HCT116 (cell line): Measurements from ENCODE around the gene PEAK3. TPM values are rescaled to one million over a fixed set of nuclear protein-coding genes. Genes with fewer than 3 reads are reported as not detected.

ENCODE experiments used
- ATAC-seq: fragments of 200-7000 bp; cut with Tn5 transposase; 2 replicates; pipeline ENCODE4 v1.9.1; 2020; ENCODE audit warnings: mild to moderate bottlenecking, moderate library complexity
- BruUV-seq: library from RNA; stranded (reverse); fragments of 400-500 nt; replicated peaks from 2 replicates; lab custom pipeline; 2021; lab: Mats Ljungman, UMichigan
- CTCF ChIA-PET: fragments of 300-600 bp; sonication (Branson Sonifier 250); formaldehyde crosslinking; loops from one replicate; lab custom pipeline; 2021; ENCODE audit warnings: antibody characterized with exemption; lab: Charles Lee
- POLR2A ChIA-PET: fragments of 300-600, 350-600 bp; sonication (Branson Sonifier 250); formaldehyde crosslinking; loops from one replicate; lab custom pipeline; 2021; ENCODE audit warnings: antibody characterized with exemption; lab: Charles Lee
- RAD21 ChIA-PET, 2 experiments: fragments of 300-600 bp; sonication (Branson Sonifier 250); formaldehyde crosslinking; loops; one replicate each; lab custom pipeline; 2023; ENCODE audit warnings: low total read pairs in 2 of 2; ENCODE audit not compliant: uncharacterized antibody in 2 of 2, unreplicated experiment in 2 of 2, low non-redundant PET in 1 of 2; lab: Charles Lee
- DNase-seq: peaks from one replicate; pipeline ENCODE4 v3.0.0-alpha.2; 2010; ENCODE audit warnings: low read depth, low spot score
- H2AFZ ChIP-seq: fragments of 200-600 bp; shearing (Covaris generic), sonication (generic); 2 replicates; pipeline ENCODE4 v1.6.1; 2017; ENCODE audit warnings: low read depth, mixed run types, mixed read lengths, antibody characterized with exemption, low read length; ENCODE audit not compliant: poor library complexity, severe bottlenecking
- H3K27ac ChIP-seq: 2 replicates; pipeline ENCODE4 v1.5.1; 2012; ENCODE audit warnings: low read depth, low read length
- H3K27me3 ChIP-seq: fragments of 200-600 bp; sonication (generic); 2 replicates; pipeline ENCODE4 v1.6.1; 2016; ENCODE audit warnings: mixed run types, low read length, mixed read lengths; ENCODE audit not compliant: insufficient read depth
- H3K36me3 ChIP-seq, 2 experiments: fragments of 200-500 bp in 1 of 2; fragments of 200-600 bp in 1 of 2; sonication (Bioruptor generic) in 1 of 2; sonication (generic) in 1 of 2; 2 replicates each; pipeline versions ENCODE4 v1.5.1 to v1.6.1; 2014 to 2016; ENCODE audit warnings: low read length in 2 of 2, inconsistent platforms in 1 of 2, mixed read lengths in 1 of 2, mixed run types in 1 of 2; ENCODE audit not compliant: insufficient read depth in 2 of 2, control insufficient read depth in 1 of 2
- H3K4me1 ChIP-seq, 2 experiments: fragments of 200-600 bp in 1 of 2; sonication (generic) in 1 of 2; 2 replicates each; pipeline versions ENCODE4 v1.5.1 to v1.6.1; 2012 to 2017; ENCODE audit warnings: low read length in 2 of 2, inconsistent platforms in 1 of 2, mild to moderate bottlenecking in 1 of 2, mixed read lengths in 1 of 2, mixed run types in 1 of 2, moderate library complexity in 1 of 2; ENCODE audit not compliant: insufficient read depth in 2 of 2, control insufficient read depth in 1 of 2
- H3K4me2 ChIP-seq: fragments of 200-600 bp; sonication (generic); 2 replicates; pipeline ENCODE4 v1.6.1; 2017; ENCODE audit warnings: mixed run types, low read length, mixed read lengths
- H3K4me3 ChIP-seq, 2 experiments: fragments of 200-600 bp in 1 of 2; sonication (generic) in 1 of 2; replicated peaks in 1 of 2; 2 replicates each; pipeline ENCODE4 v1.5.1; 2011 to 2016; ENCODE audit warnings: low read length in 2 of 2, control low read depth in 1 of 2, low read depth in 1 of 2, mild to moderate bottlenecking in 1 of 2, mixed read lengths in 1 of 2, mixed run types in 1 of 2
- H3K79me2 ChIP-seq: fragments of 200-600 bp; sonication (generic); 2 replicates; pipeline ENCODE4 v1.6.1; 2017; ENCODE audit warnings: mild to moderate bottlenecking, mixed run types, low read length, moderate library complexity, mixed read lengths; ENCODE audit not compliant: insufficient read depth
- H3K9ac ChIP-seq: fragments of 200-600 bp; sonication (generic); 2 replicates; pipeline ENCODE4 v1.6.1; 2016; ENCODE audit warnings: low read length, mixed read lengths
- H3K9me2 ChIP-seq: fragments of 200-600 bp; sonication (generic), shearing (Covaris generic); 2 replicates; pipeline ENCODE4 v1.6.1; 2017; ENCODE audit warnings: mixed run types, mild to moderate bottlenecking, moderate library complexity; ENCODE audit not compliant: insufficient read depth
- H3K9me3 ChIP-seq, 2 experiments: fragments of 200-500 bp in 1 of 2; fragments of 200-600 bp in 1 of 2; sonication (Bioruptor generic) in 1 of 2; sonication (generic) in 1 of 2; 2 replicates each; pipeline ENCODE4 v1.6.1; 2014 to 2017; ENCODE audit warnings: low read length in 2 of 2, mixed read lengths in 2 of 2, inconsistent platforms in 1 of 2, low read depth in 1 of 2, mild to moderate bottlenecking in 1 of 2, mixed run types in 1 of 2, moderate library complexity in 1 of 2; ENCODE audit not compliant: control insufficient read depth in 1 of 2, insufficient read depth in 1 of 2
- H4K20me1 ChIP-seq: fragments of 200-600 bp; sonication (generic), shearing (Covaris generic); 2 replicates; pipeline ENCODE4 v1.6.1; 2017; ENCODE audit warnings: mixed run types, mild to moderate bottlenecking, moderate library complexity; ENCODE audit not compliant: insufficient read depth
- CEBPB ChIP-seq: IDR thresholded peaks from 2 replicates; pipeline ENCODE4 v1.6.1; 2012; ENCODE audit warnings: low read depth
- EZH2phosphoT487 ChIP-seq: fragments of 200-600 bp; IDR thresholded peaks from 2 replicates; pipeline ENCODE4 v1.6.1; 2018; ENCODE audit warnings: antibody characterized with exemption, borderline replicate concordance
- JUND ChIP-seq: IDR thresholded peaks from 2 replicates; pipeline ENCODE4 v1.6.1; 2012
- SIN3A ChIP-seq: IDR thresholded peaks from 2 replicates; pipeline ENCODE4 v1.6.1; 2012; ENCODE audit warnings: low read depth
- SP1 ChIP-seq: IDR thresholded peaks from 2 replicates; pipeline ENCODE4 v1.6.1; 2012; ENCODE audit warnings: low read depth
- SRF ChIP-seq: IDR thresholded peaks from 2 replicates; pipeline ENCODE4 v1.6.1; 2012; ENCODE audit warnings: low read depth
- TCF7L2 ChIP-seq: IDR thresholded peaks from 2 replicates; pipeline ENCODE4 v1.7.0; 2011; ENCODE audit warnings: borderline replicate concordance, inconsistent platforms; ENCODE audit not compliant: insufficient read depth, insufficient read length; ENCODE audit errors: extremely low read depth
- YY1 ChIP-seq: IDR thresholded peaks from 2 replicates; pipeline ENCODE4 v1.6.1; 2011; ENCODE audit warnings: low read length, low read depth, moderate library complexity, mild to moderate bottlenecking; ENCODE audit not compliant: insufficient replicate concordance; ENCODE audit errors: extremely low read depth
- intact Hi-C: fragments of 100-400 bp; cut with micrococcal nuclease; formaldehyde crosslinking; loops from 2 replicates; pipeline ENCODE4 v1.10.0; 2022
- total RNA-seq: library from RNA; stranded (reverse); gene quantifications from one replicate; pipeline ENCODE4 v1.2.1, GENCODE V29; 2021; ENCODE audit not compliant: unreplicated experiment
- TF ChIP-seq, protein P1 (sequence below): IDR thresholded peaks from 2 replicates; pipeline ENCODE4 v1.6.1; 2012
- TF ChIP-seq, protein P2 (sequence below): IDR thresholded peaks from 2 replicates; pipeline ENCODE4 v1.6.1; 2012; ENCODE audit warnings: low read depth
- TF ChIP-seq, protein P3 (sequence below): IDR thresholded peaks from 2 replicates; pipeline ENCODE4 v1.6.1; 2012

PEAK3 gene
- total RNA-seq, 1 experiment from 2014 or later, result not detected

DNA sequence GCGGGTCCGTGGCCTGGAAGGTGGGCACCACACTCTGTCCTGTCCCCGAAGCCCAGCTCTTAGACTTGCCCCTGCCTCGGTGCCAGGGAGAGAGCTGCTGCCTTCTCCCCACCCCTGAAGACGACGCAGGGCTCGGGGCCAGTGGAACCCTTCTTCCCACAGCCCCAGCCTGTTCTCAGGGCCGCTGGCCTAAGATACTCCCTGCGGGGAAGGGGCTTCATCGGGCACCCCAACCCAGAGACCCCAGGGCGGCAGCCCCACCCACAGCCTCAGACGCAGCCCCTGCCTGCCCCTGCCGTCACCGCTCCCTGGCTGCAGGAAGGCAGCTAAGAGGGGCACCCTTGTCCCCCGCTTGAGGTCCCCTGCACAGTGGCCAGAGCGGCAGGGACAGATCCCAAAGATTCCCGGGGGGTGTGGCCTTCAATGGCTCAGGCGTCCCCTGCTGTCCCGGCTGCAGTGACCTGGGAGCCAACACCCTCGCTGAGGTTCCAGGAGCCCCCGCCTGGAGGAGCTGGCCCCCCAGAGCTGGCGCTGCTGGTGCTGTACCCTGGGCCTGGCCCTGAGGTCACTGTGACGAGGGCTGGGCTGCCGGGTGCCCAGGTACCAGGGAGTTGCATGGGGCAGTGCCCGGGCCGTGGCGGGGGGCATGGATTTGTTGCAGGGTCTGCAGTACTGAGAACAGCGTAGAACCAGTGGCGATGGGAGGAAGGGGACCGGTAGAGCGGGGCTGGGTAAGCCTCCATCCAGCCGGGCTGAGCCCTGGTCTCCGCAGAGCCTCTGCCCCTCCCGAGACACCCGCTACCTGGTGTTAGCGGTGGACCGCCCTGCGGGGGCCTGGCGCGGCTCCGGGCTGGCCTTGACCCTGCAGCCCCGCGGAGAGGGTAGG, 31.9 kb downstream of the PEAK3 start:
- ATAC-seq (peak; percentile 28), DNase-seq (no peak)
- Histone ChIP-seq H3K4me2 (no peak overlapping the region), H3K4me1 (0 out of 4 replicates have a peak, but pooled peaks cover 0 to 4% of the 10 kb centered on the region in 2 experiments), H3K79me2 (peaks cover 12% of the 10 kb centered on the region; the same call in 1 of the 2 replicates), H3K27ac (no peak overlapping the region), H2AFZ (no peak overlapping the region), H4K20me1 (no peaks in the 10 kb centered on the region), H3K4me3 (no peak overlapping the region), H3K9ac (no peak overlapping the region), H3K9me3 (no peaks in the 10 kb centered on the region), H3K27me3 (no peaks in the 10 kb centered on the region), H3K9me2 (no peaks in the 10 kb centered on the region), H3K36me3 (peaks cover 18 to 26% of the 10 kb centered on the region in 2 experiments; a peak in 3 of 4 replicates)
- ChIA-PET RAD21 (no interaction called here), CTCF (interaction anchor here (1.2 kb wide), 1 partner anchor 12 kb away, joined by 3 read pairs; no protein-coding TSS in a partner anchor), POLR2A (no interaction called here)
- intact Hi-C loops, result no loop called here
- no peak for TF ChIP-seq SRF
- TF ChIP-seq CEBPB, result no peak
- no peak for TF ChIP-seq SP1
- no peak for TF ChIP-seq TCF7L2
- no peak for TF ChIP-seq EZH2phosphoT487
- no TSS peak for BruUV-seq

DNA sequence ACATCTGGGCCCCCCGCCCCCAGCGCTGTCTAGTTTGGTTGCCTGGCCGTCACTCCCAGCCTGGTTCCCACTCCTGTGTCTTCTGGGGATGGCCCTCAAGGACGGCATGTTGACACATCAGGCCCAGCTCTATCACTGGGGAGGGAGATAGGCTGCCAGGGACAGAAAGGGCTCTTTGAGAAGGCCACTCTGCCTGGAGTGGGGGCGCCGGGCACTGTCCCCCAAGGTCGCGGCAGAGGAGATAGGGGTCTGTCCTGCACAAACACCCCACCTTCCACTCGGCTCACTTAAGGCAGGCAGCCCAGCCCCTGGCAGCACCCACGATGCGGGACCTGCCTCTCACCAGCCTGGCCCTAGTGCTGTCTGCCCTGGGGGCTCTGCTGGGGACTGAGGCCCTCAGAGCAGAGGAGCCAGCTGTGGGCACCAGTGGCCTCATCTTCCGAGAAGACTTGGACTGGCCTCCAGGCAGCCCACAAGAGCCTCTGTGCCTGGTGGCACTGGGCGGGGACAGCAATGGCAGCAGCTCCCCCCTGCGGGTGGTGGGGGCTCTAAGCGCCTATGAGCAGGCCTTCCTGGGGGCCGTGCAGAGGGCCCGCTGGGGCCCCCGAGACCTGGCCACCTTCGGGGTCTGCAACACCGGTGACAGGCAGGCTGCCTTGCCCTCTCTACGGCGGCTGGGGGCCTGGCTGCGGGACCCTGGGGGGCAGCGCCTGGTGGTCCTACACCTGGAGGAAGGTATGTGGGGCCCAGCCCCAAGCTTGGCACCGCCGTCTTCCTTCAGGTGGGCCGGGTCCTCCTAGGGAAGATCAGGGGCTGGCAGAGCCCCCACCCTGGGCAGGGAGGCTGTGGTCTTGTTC, 32.7 kb downstream of the PEAK3 start, which contains the start of gene AMH:
TSS of gene AMH (plus strand) at position 314 of the 857 bp plus-strand sequence. CDS start at position 324, 10 bp downstream.
- POLR2A ChIA-PET, result no interaction called here
- H3K9me2 ChIP-seq, result no peaks in the 10 kb centered on the region
- CTCF ChIA-PET, result interaction anchor here (1.2 kb wide), 1 partner anchor 13 kb away, joined by 3 read pairs; no protein-coding TSS in a partner anchor
- no peaks in the 10 kb centered on the region for H3K9me3 ChIP-seq
- no peaks in the 10 kb centered on the region for H4K20me1 ChIP-seq
- no TSS peak for BruUV-seq
- H3K4me3 ChIP-seq, result no peak within 1 kb of the TSS
- H3K4me2 ChIP-seq, result no peak within 1 kb of the TSS
- intact Hi-C loops, result no loop called here
- H3K79me2 ChIP-seq, result peaks cover 21% of the 10 kb centered on the region
- DNase-seq (no peak), ATAC-seq (peak; percentile 12; the same call in 1 of the 2 replicates)
- H3K4me1 ChIP-seq, result 0 out of 4 replicates have a peak, but pooled peaks cover 0 to 4% of the 10 kb centered on the region in 2 experiments
- H3K27me3 ChIP-seq, result no peaks in the 10 kb centered on the region
- peaks cover 27 to 35% of the 10 kb centered on the region in 2 experiments for H3K36me3 ChIP-seq
- H3K9ac ChIP-seq, result no peak within 1 kb of the TSS
- RAD21 ChIA-PET, result no interaction called here
- H2AFZ ChIP-seq, result no peak within 1 kb of the TSS
- no peak within 1 kb of the TSS; the same call in 1 of the 2 replicates for H3K27ac ChIP-seq
- TF ChIP-seq, protein P1, sequence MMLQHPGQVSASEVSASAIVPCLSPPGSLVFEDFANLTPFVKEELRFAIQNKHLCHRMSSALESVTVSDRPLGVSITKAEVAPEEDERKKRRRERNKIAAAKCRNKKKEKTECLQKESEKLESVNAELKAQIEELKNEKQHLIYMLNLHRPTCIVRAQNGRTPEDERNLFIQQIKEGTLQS, result no peak
- TF ChIP-seq, protein P2, sequence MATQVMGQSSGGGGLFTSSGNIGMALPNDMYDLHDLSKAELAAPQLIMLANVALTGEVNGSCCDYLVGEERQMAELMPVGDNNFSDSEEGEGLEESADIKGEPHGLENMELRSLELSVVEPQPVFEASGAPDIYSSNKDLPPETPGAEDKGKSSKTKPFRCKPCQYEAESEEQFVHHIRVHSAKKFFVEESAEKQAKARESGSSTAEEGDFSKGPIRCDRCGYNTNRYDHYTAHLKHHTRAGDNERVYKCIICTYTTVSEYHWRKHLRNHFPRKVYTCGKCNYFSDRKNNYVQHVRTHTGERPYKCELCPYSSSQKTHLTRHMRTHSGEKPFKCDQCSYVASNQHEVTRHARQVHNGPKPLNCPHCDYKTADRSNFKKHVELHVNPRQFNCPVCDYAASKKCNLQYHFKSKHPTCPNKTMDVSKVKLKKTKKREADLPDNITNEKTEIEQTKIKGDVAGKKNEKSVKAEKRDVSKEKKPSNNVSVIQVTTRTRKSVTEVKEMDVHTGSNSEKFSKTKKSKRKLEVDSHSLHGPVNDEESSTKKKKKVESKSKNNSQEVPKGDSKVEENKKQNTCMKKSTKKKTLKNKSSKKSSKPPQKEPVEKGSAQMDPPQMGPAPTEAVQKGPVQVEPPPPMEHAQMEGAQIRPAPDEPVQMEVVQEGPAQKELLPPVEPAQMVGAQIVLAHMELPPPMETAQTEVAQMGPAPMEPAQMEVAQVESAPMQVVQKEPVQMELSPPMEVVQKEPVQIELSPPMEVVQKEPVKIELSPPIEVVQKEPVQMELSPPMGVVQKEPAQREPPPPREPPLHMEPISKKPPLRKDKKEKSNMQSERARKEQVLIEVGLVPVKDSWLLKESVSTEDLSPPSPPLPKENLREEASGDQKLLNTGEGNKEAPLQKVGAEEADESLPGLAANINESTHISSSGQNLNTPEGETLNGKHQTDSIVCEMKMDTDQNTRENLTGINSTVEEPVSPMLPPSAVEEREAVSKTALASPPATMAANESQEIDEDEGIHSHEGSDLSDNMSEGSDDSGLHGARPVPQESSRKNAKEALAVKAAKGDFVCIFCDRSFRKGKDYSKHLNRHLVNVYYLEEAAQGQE, result no peak
- TF ChIP-seq SP1 (no peak), TCF7L2 (no peak), JUND (no peak), SIN3A (no peak), CEBPB (no peak), YY1 (no peak)
- TF ChIP-seq, protein P3, sequence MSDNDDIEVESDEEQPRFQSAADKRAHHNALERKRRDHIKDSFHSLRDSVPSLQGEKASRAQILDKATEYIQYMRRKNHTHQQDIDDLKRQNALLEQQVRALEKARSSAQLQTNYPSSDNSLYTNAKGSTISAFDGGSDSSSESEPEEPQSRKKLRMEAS, result no peak
